Esophagus muscularis mucosa (tissue), 4 donors: Measurements from ENCODE around the gene L3MBTL4. TPM values are rescaled to one million over a fixed set of nuclear protein-coding genes. Genes with fewer than 3 reads are reported as not detected.

ENCODE experiments used
- DNase-seq: peaks from one replicate; pipeline ENCODE4 v3.0.0-alpha.2; 2017; ENCODE audit errors: extremely low spot score
- H3K27ac ChIP-seq, 4 donors: fragments of 200-600 bp; sonication (generic); replicated peaks in 1 of 4; 1 replicate in 3 of 4; 2 replicates in 1 of 4; pipeline ENCODE4 v1.5.1; 2016 to 2019; ENCODE audit warnings: mild to moderate bottlenecking in 1 of 4
- H3K27me3 ChIP-seq, 4 donors: fragments of 200-600 bp; sonication (generic); one replicate each; pipeline versions ENCODE4 v1.5.1 to v1.6.0; 2016 to 2019
- H3K36me3 ChIP-seq, 4 donors: fragments of 200-600 bp; sonication (generic); one replicate each; pipeline ENCODE4 v1.5.1; 2016 to 2019
- H3K4me1 ChIP-seq, 4 donors: fragments of 200-600 bp; sonication (generic); one replicate each; pipeline ENCODE4 v1.5.1; 2016 to 2019
- H3K4me3 ChIP-seq, 4 donors: fragments of 200-600 bp; sonication (generic); 1 replicate in 2 of 4; 2 replicates in 2 of 4; pipeline ENCODE4 v1.5.1; 2016 to 2019; ENCODE audit warnings: mild to moderate bottlenecking in 4 of 4, moderate library complexity in 1 of 4
- H3K9me3 ChIP-seq, 4 donors: fragments of 200-600 bp; sonication (generic); 1 replicate in 3 of 4; 2 replicates in 1 of 4; pipeline ENCODE4 v1.5.1; 2016 to 2019
- CTCF ChIP-seq, 3 experiments: fragments of 200-600 bp in 2 of 3; fragments of 450-650 bp in 1 of 3; sonication (generic) in 2 of 3; IDR thresholded peaks; one replicate each; pipeline ENCODE4 v1.5.1; 2017 to 2019; ENCODE audit warnings: antibody characterized with exemption in 3 of 3, mild to moderate bottlenecking in 2 of 3, moderate library complexity in 1 of 3
- EP300 ChIP-seq: sonication (generic); formaldehyde crosslinking; IDR thresholded peaks from one replicate; pipeline ENCODE4 v1.6.1; 2017; ENCODE audit warnings: antibody characterized with exemption
- POLR2A ChIP-seq: fragments of 450-650 bp; IDR thresholded peaks from one replicate; pipeline ENCODE4 v1.6.1; 2017; ENCODE audit warnings: antibody characterized with exemption, moderate library complexity, mild to moderate bottlenecking, low read depth
- POLR2AphosphoS5 ChIP-seq, 2 donors: sonication (generic); formaldehyde crosslinking; IDR thresholded peaks; one replicate each; pipeline ENCODE4 v1.6.1; 2017; ENCODE audit warnings: antibody characterized with exemption in 2 of 2
- WGBS: methylation state at CpG from one replicate; pipeline ENCODE4 v1.1.5; 2018; 5-methylcytosine and 5-hydroxymethylcytosine counted together
- intact Hi-C: fragments of 100-400 bp; cut with DNase I; formaldehyde crosslinking; loops from one replicate; pipeline ENCODE4 v1.15.1; 2023
- total RNA-seq, 4 donors: library from RNA; depleted of rRNA; stranded (reverse); fragments of >200 nt; gene quantifications; one replicate each; pipeline versions ENCODE4 v1.1.0 to v1.2.1, GENCODE V29; 2016

Gene L3MBTL4
- total RNA-seq, 4 donors from 2014 or later: 1.0 to 2.9 (median 1.6) TPM

DNA sequence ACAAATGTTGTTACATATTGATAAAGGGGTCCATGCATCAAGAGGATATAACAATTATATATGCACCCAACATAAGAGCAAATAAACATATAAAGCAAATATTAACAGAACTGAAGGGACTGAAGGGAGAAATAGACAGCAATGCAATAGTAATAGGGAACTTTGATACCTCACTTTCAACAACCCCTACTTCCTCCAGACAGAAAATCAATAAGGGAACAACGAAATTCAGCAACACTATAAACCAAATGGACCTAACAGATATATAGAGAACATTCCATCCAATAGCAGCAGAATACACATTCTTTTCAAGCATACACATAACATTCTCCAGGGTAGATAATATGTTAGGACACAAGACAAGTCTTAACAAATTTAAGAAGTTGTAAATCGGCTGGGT lies 71.7 kb downstream of the L3MBTL4 start:
- 68% methylated on average over 2 of the region's 2 CpGs for WGBS
- intact Hi-C loops: no loop called here
- Histone ChIP-seq H3K27me3 (no peaks in the 10 kb centered on the region), H3K4me3 (no peak overlapping the region), H3K27ac (no peak overlapping the region), H3K4me1 (no peaks in the 10 kb centered on the region), H3K36me3 (no peaks in the 10 kb centered on the region), H3K9me3 (peaks cover 0 to 20% (median 14%) of the 10 kb centered on the region in 4 donors)
- DNase-seq: no peak
- TF ChIP-seq POLR2A: no peak
- no peak for TF ChIP-seq POLR2AphosphoS5 (IDR thresholded peaks at IDR 0.05)
- TF ChIP-seq CTCF (IDR thresholded peaks at IDR 0.05): no peak
- TF ChIP-seq EP300: no peak

DNA sequence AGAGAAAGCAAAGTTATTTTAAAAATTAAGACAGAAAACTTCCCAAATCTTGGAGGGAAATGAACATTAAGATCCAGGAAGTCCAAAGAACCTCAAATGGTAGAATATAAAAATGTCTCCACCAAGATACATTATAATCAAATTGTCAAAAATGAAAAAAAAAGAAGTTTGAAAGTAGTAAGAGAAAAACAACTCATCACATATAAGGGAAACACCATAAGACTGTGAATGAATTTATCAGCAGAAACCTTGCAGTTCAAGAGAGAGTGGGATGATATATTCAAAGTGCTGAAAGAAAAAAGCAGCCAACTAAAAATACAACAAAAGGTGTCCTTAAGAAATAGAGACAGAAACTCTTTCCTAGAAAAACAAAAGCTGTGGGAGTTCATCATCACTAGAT lies 73.0 kb downstream of the L3MBTL4 start:
- TF ChIP-seq POLR2A (no peak), POLR2AphosphoS5 (IDR thresholded peaks at IDR 0.05) (no peak), EP300 (no peak), CTCF (IDR thresholded peaks at IDR 0.05) (no peak)

GRCh38 chr18:6341303-6341702 lies 73.4 kb downstream of the L3MBTL4 start:
- intact Hi-C loops: no loop called here
- H3K9me3 ChIP-seq: peaks cover 0 to 22% (median 14%) of the 10 kb centered on the region in 4 donors
- H3K4me1 ChIP-seq: no peaks in the 10 kb centered on the region
- H3K36me3 ChIP-seq: no peaks in the 10 kb centered on the region
- no peak overlapping the region for H3K27ac ChIP-seq
- no peaks in the 10 kb centered on the region for H3K27me3 ChIP-seq
- no peak for DNase-seq
- no peak overlapping the region for H3K4me3 ChIP-seq
- TF ChIP-seq POLR2A (no peak), CTCF (IDR thresholded peaks at IDR 0.05) (no peak), EP300 (no peak), POLR2AphosphoS5 (IDR thresholded peaks at IDR 0.05) (no peak)

More for the DNA sequence above, 73.0 kb downstream of the L3MBTL4 start:
- intact Hi-C loops: no loop called here
- no peaks in the 10 kb centered on the region for H3K36me3 ChIP-seq
- no peak for DNase-seq
- H3K27me3 ChIP-seq: no peaks in the 10 kb centered on the region
- no peak overlapping the region for H3K4me3 ChIP-seq
- peaks cover 0 to 21% (median 14%) of the 10 kb centered on the region in 4 donors for H3K9me3 ChIP-seq
- no peaks in the 10 kb centered on the region for H3K4me1 ChIP-seq
- no peak overlapping the region for H3K27ac ChIP-seq

DNA sequence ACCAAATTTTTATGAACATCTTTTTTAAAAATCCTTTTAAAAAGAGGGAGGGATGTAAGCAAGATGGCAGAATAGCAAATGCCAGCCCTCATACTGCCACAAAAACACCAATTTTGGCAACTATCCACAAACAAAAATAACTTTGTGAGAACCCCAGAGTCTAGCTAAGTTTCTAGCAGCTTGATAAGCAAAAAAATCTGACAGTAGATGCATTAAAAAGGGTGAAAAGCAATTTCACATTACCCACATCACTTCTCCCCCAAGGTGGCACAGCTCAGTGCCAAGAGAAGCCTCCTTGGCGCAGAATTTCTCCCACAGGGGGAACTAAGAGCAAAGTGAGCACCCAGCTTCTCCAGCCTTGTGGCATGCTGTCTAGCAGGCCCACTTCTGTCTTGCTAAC lies 74.6 kb downstream of the L3MBTL4 start:
- WGBS: 77% methylated on average over 1 of the region's 1 CpG
- Histone ChIP-seq H3K9me3 (peaks cover 0 to 24% (median 14%) of the 10 kb centered on the region in 4 donors), H3K4me1 (no peaks in the 10 kb centered on the region), H3K27me3 (no peaks in the 10 kb centered on the region), H3K36me3 (no peaks in the 10 kb centered on the region), H3K4me3 (no peak overlapping the region), H3K27ac (no peak overlapping the region)
- DNase-seq: no peak
- TF ChIP-seq CTCF (IDR thresholded peaks at IDR 0.05) (no peak), POLR2A (no peak), EP300 (no peak), POLR2AphosphoS5 (IDR thresholded peaks at IDR 0.05) (no peak)
- intact Hi-C loops: no loop called here

DNA sequence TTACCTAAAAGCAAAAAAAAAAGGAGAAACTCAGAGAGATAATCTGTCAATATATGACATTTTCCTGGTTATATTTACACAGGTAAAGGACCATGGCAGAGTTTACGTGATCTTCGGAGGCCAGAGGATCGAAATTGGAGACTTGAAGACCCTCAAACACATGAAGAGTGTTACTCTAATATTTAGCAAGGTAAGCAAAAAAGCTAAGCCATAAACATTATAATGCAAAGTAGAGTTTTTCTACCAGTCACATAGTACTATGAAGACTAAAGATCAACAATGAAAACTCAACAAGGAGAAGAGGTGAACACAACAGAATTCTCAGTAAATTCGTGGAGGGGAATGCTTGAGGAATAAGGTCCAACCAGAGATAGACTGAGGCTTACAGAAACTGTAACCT lies 78.5 kb downstream of the L3MBTL4 start:
- Histone ChIP-seq H3K4me3 (no peak overlapping the region), H3K36me3 (no peaks in the 10 kb centered on the region), H3K27ac (no peak overlapping the region), H3K4me1 (no peaks in the 10 kb centered on the region), H3K27me3 (no peaks in the 10 kb centered on the region), H3K9me3 (peaks cover 0 to 21% (median 10%) of the 10 kb centered on the region in 4 donors)
- DNase-seq: no peak
- no peak for TF ChIP-seq EP300
- TF ChIP-seq POLR2AphosphoS5 (IDR thresholded peaks at IDR 0.05): no peak
- no peak for TF ChIP-seq CTCF (IDR thresholded peaks at IDR 0.05)
- no peak for TF ChIP-seq POLR2A
- intact Hi-C loops: no loop called here
- 83% methylated on average over 4 of the region's 4 CpGs for WGBS
